ENCODE measurements around the gene FHIT. TPM values are rescaled to one million over a fixed set of nuclear protein-coding genes. Genes with fewer than 3 reads are reported as not detected.

FHIT gene
- total and polyA plus RNA-seq, 7 donors: 0.98 to 10.4 (median 4.0) TPM

GRCh38 chr3:60574046-60574769 lies 677.0 kb downstream of the FHIT start:
- DNase-seq (no peak), ATAC-seq (no peak)
- Histone ChIP-seq H3K36me3 (ENCODE audit: insufficient read depth in 1 of 2, low read depth in 1 of 2) (no peaks in the 10 kb centered on the region), H3K4me1 (no peaks in the 10 kb centered on the region), H3K4me3 (no peak overlapping the region), H3K27ac (no peak overlapping the region), H3K27me3 (ENCODE audit: insufficient read depth in 3 of 3, low read length in 2 of 3) (no peaks in the 10 kb centered on the region), H3K9me3 (no peaks in the 10 kb centered on the region)
- no peak for TF ChIP-seq CTCF (IDR thresholded peaks at IDR 0.05)
- WGBS, 3 donors: 62 to 84% (median 81%) methylated on average over 10 of the region's 10 CpGs
- intact Hi-C loops (cut with DNase I): no loop called here

- Histone ChIP-seq H3K4me1 (no peaks in the 10 kb centered on the region), H3K27me3 (ENCODE audit: insufficient read depth in 3 of 3, low read length in 2 of 3) (no peaks in the 10 kb centered on the region), H3K36me3 (ENCODE audit: insufficient read depth in 1 of 2, low read depth in 1 of 2) (no peaks in the 10 kb centered on the region), H3K4me3 (no peak overlapping the region), H3K9me3 (no peaks in the 10 kb centered on the region), H3K27ac (no peak overlapping the region)
- intact Hi-C loops (cut with DNase I): no loop called here
- ATAC-seq (no peak), DNase-seq (no peak)
- WGBS, 3 donors: 84 to 94% (median 87%) methylated on average over 9 of the region's 9 CpGs
- no peak for TF ChIP-seq CTCF (IDR thresholded peaks at IDR 0.05)
Measured at GRCh38 chr3:60573494-60573893, 677.8 kb downstream of the FHIT start.

- intact Hi-C loops (cut with DNase I): no loop called here
- WGBS, 3 donors: 89 to 94% (median 90%) methylated on average over 2 of the region's 2 CpGs
- H3K36me3 ChIP-seq (ENCODE audit: insufficient read depth in 1 of 2, low read depth in 1 of 2): no peaks in the 10 kb centered on the region
Measured at GRCh38 chr3:60571511-60571910, 679.7 kb downstream of the FHIT start.

GRCh38 chr3:60557122-60557521 lies 694.1 kb downstream of the FHIT start:
- no peak for ATAC-seq
- WGBS, 3 donors: 90 to 96% (median 92%) methylated on average over 3 of the region's 3 CpGs

More at GRCh38 chr3:60571511-60571910, 679.7 kb downstream of the FHIT start:
- no peak for DNase-seq
- TF ChIP-seq CTCF (IDR thresholded peaks at IDR 0.05): no peak
- ATAC-seq: no peak
- Histone ChIP-seq H3K4me3 (no peak overlapping the region), H3K4me1 (no peaks in the 10 kb centered on the region), H3K27me3 (ENCODE audit: insufficient read depth in 3 of 3, low read length in 2 of 3) (no peaks in the 10 kb centered on the region), H3K27ac (no peak overlapping the region), H3K9me3 (no peaks in the 10 kb centered on the region)

More at GRCh38 chr3:60557122-60557521, 694.1 kb downstream of the FHIT start:
- Histone ChIP-seq H3K4me3 (no peak overlapping the region), H3K36me3 (ENCODE audit: insufficient read depth in 1 of 2, low read depth in 1 of 2) (no peaks in the 10 kb centered on the region), H3K9me3 (no peaks in the 10 kb centered on the region), H3K4me1 (no peaks in the 10 kb centered on the region), H3K27ac (no peak overlapping the region), H3K27me3 (ENCODE audit: insufficient read depth in 3 of 3, low read length in 2 of 3) (no peaks in the 10 kb centered on the region)
- intact Hi-C loops (cut with DNase I): no loop called here
- no peak for DNase-seq
- TF ChIP-seq CTCF (IDR thresholded peaks at IDR 0.05): no peak

All from psoas muscle (tissue), 8 donors.